Glomerular endothelial cell (primary cell): ENCODE data around the gene CHST11. TPM values are rescaled to one million over a fixed set of nuclear protein-coding genes. Genes with fewer than 3 reads are reported as not detected.

Experiments used
- DNase-seq: peaks from one replicate; pipeline ENCODE4 v3.0.0-alpha.2; 2011; ENCODE audit warnings: low read depth, low spot score; ENCODE audit errors: extremely low read depth
- total RNA-seq: library from RNA; depleted of rRNA; stranded (reverse); fragments of >200 nt; gene quantifications from 2 replicates; pipeline ENCODE4 v1.2.3, GENCODE V29; 2015

CHST11 gene
- total RNA-seq, 1 donor from 2014 or later, result 33.9 TPM

DNA sequence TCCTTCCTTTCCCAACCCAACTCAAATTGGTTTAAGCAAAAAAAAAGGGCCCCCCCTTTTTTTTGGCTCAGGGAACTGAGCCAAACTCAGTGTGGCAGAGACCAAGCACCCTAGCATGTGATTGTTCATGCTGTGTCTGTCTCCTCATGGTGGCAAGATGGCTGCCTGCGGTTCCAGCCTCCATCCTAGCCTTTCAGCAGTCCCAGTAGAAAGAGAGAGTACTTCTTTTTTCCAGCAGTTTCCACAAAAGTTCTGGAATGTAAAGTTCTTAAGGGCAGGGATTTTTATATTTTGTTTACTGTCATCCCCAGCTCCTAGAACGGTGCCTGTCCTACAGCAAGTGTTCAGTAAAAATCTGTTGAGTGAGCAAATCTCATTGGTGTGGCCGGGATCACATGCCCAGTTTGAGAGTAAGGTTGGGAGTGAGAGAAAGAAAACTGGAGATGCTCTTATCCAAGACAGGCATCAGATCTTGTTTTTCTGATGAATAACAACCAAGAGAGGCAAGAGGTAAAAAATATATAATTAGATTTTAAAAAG, 22.4 kb downstream of the CHST11 start:
- DNase-seq, result no peak

DNA sequence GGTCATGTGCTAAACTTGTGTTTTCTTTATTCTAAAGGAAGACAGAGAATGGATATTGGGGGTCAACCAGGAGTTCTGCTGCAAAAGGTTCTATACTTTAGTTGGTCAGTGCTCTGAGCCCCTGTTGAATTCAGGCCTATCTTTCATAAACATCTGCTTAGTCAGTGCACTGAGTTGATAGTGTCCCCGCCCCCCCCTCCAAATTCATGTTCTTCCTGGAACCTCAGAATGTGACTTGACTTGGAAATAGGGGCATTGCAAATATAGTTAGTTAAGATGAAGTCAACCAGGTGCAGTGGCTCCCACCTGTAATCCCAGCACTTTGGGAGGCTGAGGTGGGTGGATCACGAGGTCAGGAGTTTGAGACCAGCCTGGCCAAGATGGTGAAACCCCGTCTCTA, 23.3 kb downstream of the CHST11 start:
- DNase-seq, result no peak

DNA sequence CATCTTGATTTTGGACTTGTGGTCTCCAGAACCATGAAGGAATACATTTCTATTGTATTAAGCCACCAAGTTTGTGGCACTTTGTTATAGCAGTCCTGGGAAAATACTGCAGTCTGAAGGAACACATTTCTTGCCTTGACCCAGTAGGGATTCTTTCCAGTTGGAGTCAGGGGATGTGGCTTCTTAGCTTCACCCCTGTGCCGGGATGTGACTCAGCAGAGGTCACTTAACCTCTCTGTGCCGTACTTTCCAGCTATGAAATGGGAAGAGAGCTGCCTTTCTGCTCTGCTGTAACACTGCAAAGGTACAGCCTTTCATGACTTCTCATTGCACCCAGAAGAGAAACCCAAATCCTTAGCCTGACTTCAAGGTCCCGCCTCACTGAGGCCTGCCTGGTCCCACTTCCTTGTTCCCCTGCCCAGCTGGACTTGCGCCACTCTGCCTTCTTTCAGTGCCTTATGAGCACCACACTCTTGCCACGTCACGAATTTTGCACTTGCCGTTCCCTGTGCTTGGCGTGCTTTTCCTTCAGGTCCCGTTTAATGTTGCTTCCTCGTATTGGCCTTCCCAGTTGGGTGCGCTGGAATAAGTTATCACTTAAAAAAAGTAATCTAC, 24.2 kb downstream of the CHST11 start:
- DNase-seq, result no peak

DNA sequence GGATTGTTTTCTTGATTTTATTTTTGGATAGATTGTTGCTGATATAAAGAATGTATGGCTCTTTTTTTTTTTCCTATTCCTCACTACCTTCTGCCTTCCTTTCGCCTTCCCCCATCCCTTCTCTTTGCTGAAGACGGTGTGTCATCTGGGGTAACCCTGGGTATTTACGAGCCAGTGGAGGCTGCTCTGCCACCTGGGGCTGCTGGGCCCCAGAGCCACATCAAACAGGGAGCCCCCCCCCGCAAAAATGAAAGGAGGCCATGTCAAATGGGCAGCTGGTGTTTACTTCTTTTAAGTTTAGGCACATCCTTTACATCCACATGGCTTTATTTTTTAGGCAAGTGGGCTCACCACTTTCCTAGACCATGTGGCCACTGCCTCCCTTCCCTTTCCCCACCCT, 25.4 kb downstream of the CHST11 start:
- DNase-seq, result no peak

DNA sequence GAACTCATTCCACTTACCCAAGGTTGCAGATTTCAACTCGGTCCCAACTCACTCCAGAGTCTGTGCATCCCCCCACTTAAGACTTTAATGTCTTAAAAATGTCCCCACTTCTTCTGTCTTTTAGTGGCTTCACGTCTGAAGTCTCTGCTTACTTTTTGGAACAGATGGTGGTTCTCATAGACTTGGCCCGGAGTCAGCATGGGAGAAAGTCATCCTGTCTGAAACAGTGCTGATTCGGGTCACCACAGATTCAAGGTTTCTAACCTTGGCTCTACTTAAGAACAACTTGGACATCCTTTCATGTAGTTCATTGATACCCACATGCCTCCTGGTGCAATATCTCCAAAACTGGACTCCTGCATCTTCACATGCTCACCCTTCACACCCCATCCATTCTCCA, 26.0 kb downstream of the CHST11 start:
- DNase-seq, result no peak

DNA sequence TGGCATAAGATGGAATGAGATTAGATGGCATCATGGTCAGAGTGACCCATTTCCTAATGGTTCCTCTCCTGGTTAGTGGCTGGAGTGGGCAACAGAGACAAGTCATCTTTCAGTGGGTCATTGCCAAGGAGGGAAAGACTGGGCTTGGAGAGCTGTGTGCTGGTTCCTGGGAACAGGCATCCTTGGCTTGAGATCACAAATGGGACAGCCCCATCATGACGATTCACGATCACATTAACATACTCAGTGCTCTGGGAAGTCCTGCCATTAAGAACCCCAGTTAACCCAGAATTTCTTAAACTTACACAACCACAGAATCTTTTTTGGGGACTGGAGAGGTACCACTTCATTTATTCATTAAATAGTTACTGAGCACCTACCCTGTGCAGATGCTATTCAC, 27.3 kb downstream of the CHST11 start:
- DNase-seq, result no peak

DNA sequence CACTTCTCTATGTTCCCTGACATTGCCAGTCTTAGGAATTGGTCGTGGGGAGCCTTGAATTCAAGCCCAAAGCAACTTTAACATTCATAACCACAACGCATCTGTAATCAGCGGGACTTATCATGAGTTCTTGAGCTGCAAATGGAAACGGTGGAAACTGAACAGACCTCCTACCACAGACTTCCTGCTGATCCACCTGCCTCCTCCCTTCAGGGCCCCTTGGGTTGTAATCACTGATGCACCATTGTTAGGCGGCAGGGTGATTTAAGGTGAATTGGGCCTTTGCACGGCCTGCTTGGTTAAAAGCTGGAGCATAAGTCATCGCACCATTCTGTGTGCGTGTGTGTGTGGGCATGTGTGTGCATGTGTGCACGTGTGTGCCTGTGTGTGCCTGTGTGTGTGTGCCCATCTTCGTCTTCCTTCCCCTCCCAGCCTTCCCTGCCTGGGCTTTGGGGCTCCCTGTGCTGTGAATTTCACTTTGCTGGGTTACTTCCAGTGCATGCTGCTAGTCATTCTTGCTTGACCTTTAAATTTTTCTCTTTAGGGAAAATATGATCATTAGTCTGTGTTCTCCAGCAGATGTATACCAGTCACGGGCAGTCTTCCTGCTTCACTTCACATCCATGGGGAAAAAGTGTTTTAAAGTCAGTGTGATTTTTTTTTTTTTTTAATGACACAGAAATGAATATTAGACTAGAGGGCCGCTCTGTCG, 29.1 kb downstream of the CHST11 start:
- no peak for DNase-seq

DNA sequence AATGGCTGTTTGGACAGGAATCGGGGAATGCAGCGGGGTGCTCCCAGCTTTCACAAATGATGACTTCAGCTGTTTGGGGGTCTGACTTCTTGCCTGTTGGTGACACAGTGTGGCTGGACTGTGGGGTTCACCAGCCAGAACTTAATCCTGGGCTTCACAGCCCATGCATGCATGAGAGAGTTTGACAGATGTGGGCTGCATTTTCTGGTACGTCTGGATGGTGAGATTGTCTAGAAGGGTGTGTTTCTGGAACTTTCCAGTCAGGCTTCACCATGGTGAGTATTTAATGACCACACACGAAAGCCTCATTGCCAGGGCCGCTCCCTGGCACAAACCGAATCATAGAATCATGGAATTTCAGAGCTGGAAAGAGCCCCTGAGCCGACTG, 29.6 kb downstream of the CHST11 start:
- DNase-seq, result no peak

DNA sequence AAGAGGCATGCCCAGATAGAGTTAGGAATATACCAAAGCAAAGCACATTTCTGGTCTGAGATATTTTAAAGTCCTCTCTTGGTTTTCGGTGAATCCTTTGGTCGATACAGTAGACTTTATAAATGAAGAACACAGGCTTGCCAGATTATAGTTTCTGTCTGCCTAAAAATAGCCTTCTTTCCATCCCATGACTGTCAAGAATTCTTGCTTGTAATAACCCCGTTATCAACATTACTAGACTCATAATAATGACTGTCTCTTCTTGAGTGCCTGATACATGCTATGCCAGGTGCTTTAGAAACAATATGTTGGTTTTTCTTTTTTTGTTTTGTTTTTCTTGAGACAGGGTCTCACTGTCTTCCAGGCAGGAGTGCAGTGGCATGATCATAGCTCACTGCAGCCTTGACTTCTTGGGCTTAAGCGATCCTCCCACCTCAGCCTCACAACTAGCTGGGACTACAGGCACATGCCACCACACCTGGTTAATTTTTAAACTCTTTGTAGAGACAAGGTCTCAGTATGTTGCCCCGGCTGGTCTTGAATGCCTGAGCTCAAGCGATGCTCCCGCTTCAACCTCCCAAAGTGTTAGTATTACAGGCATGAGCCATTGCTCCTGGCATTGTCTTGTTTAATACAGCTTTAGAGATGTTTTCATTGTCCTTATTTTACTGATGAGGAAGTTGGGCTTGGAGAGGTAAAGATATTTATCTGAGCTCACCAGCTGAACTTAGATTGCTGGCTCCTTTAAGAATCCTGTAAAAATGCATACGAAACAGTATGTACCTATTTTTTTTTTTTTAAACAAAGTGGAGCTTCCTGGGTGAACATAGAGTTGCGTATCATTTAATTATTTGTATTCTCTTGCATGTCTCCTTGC, 30.4 kb downstream of the CHST11 start:
- no peak for DNase-seq

DNA sequence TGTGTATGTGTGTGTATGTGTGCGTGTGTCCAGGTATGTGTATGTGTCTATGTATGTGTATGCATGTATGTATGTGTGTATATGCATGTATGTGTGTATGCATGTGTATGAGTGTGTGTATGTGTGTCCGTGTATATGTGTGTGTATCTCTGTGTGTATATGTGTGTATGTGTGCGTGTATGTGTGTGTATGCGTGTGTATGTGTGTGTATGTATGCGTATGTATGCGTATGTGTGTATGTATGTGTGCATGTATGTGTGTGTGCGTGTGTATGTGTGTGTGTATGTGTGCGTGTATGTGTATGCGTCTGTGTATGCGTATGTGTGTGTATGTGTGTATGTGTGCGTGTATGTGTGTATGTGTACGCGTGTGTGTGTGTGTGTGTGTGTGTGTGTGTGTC, 31.6 kb downstream of the CHST11 start:
- no peak for DNase-seq

DNA sequence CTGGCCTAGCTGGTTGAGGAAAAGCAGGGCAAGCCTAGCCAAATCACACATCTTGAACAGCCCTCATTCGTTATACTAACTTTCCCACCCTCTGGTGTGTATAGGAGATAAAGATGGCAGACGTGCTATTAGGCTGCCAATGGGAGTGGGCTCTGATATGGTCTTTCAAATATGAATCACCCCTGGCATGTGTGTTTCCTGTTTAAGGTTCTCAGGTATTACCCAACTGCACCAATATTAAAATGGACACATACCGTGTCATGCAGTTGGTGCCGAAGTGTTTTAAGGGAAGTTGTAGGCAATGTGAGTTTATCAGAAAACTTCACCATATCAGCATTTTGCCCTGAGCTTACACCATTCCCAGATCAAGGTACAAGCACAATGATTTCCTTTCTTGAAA, 33.4 kb downstream of the CHST11 start:
- no peak for DNase-seq

DNA sequence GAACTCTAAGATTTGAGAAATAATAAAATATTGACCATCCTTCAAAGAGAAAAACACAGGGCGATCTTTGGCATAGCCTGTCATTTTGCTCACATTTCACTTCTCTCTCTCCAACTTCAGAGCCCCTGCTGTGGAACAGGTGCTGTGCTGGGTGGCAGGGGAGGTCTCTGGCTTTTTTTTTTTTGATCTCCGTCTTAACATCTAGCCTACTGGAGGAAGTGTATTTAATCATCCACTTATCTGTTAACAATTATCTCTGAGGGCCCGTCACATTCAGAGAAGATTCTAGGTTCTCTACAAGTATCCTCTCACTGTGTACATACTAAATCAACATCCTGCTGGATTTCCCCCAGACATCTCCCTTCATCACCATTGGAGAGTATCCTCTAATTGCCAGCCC, 34.1 kb downstream of the CHST11 start:
- DNase-seq, result no peak

DNA sequence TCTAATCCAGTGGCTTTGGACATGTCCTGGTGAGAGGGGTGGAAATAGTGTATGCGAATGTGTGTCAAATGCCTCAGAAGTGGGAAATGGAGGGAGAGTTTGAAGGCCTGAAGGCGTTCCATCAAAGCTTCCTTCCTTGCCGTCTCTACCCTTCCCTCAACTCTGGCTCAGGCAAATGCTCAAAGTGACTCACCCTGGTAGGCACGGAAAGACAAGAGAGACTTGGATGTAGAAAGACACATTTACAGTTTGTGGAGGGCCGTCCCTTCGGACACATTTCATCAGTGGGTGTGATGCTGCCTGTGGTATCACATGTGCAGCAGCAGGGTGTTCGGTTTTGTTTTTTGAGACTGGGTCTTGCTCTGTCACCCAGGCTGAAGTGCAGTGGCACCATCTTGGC, 36.7 kb downstream of the CHST11 start:
- DNase-seq, result no peak

DNA sequence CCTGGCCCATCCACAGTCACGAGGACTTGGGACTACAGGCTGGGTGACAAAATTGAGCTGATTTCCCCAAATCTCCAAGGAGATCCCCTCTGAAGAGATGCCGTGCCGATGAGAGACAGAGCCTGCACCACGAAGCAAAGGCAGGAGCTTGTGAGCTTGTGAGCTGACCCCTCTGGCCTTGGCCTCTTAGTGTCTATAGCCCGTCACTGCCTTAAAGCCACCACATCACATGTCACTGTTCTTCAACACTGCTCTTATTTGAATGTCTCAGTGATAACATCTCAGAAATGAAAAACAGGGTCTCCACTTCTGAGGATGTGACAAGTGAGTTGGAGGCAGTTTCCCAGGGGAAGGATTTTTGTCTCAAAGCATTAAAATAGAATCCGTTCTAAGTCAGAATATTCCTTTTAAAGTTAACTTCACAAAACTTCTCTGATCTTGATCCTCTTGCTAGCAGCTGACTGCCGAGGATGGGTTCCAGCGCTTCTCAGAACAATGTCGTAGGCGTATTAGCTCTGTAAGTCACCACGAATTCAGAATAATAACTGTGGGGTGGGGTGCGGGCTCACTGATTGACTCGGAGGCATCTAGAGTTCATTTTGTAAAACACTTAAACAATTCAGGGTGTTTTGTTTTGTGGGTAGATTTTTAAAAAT, 37.5 kb downstream of the CHST11 start:
- DNase-seq, result no peak

DNA sequence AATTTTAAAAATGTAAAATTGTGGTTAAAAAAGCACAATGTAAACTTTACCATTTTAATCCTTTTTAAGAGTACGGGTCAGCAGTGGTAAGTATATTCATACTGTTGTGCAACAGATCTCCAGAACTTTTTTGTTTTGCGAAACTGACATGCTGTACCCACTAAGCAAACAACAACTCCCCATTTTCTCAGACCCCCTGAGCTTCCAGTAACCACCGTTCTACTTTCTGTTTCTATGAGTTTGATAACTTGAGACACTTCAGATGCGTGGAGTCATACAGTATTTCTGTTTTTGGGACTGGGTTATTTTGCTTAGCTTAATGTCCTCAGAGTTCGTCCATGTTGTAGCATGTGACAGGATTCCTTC, 38.0 kb downstream of the CHST11 start:
- DNase-seq, result no peak

DNA sequence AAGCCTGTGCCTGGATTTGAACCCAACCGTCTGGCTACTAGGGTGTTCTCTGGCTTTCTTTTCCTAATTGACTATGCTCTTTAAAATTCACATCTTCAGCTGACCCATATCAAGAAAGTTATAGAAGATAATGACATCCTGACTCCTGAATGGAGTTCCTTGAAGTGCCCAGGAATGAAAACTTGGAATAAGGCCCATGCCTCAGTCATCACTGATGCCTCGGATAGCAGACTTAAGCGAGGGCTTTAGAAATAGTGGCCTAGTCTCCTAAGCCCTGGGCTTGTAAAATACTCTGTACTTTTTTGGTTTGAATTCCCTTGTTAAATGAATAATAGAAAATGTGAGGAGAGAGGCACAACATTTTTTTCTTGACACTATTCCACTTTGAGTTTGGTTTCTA, 39.0 kb downstream of the CHST11 start:
- DNase-seq, result no peak

DNA sequence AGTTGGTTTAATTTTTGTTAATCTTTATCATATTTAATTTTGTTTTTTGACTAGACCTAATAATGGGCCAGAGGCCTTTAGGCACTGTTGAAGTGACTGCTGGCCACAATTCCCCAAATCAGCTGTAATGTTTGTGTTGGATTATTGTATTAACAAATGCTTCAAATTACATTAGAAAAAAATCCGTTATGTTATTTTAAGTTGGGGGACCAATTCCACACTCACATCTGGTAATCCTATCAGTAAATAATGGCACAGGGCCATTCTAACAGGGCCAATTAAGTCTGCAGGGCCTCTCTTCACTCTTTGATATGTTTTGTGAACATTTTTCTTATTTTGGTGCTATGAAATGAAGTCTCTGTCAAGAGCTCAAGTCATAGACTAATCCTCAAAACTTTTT, 39.6 kb downstream of the CHST11 start:
- DNase-seq, result no peak

DNA sequence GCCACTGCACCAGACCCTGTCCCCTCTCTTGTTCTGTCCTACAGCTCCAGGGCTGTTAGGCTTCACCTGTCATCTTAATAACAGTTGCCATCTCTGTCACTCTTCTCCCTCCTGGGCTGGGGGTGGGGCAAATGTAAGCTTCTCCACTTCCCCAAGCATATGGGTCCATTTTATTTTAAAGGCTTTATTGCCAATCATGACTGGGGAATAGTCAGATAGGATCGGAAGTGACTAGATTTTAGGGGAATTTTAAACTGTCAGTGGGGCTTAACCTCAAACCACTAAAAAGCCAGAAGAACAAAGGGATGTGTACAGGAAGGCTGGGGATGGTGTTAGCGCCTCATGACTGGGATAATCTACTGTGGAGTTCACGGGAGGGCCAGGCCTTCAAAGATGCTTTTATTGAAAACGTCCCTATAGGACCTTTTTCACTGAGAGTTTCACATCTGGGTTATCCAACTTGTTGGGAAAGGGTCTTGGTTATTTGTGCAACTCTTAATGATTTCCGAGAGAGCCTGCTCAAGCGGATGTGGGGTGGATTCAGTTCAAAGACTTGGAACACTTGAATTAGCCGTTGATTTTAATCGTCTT, 41.6 kb downstream of the CHST11 start:
- no peak for DNase-seq

DNA sequence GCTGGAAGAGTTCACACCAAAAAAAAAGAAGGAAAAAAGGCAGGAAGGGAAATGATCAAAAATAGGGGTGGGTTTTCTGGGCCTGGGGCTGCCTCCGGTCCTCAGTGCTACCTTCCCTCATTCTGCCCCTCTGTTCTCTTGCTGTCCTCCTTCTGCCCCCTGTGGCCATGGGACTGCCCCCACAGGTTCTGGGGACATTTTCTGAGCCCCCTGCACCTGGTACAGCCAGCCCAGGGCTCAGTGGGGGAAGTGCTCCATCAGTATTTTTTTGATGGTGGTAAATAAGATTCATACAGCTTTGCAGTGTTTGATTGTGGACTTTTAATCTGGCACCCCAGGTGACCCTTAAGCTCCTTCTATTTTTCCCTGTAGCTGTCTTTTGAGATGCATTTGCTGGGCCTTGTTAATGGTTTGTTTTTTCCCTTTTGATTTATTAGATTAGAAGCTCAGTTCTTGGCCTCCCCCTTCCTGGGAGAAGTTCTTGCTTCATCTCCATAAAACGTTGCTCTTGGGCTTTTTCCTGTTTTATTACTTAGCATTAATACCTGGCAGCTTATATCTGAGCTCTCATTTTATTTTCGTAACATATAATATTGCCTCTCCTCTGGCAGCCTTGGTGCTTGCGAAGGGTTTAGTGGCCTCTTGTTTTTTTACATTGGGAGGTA, 43.1 kb downstream of the CHST11 start:
- no peak for DNase-seq

DNA sequence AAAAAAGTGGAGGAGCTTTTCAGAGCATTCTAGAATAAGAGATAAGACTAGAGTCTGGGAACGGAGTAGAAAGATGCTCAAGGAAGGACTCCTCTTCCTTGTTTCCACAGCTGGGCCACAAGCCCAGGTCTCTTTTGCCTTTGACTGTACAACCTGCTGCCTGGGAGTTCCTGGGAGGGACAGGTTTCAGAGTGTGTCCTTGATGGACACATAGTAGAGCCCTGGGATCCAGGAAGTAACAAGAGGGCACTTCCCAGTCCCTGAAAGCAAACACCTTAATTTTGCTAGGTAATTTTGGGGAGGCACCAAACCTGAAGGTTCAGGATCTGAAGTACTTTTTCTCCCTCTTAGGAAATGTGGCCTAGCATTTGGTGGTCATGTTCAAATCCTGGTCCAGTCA, 44.4 kb downstream of the CHST11 start:
- no peak for DNase-seq
